IPS-18c (cell line): ENCODE data around the gene CSPG4.
A peak's percentile ranks its signal among the peaks of the same experiment; 100 is the strongest.
"Not testable (repeated sequence)": the region's sequence is repeated elsewhere in the genome, so short reads cannot be mapped to it uniquely, and the experiment has no call there.

Source experiments
- H3K4me3 ChIP-seq: 2 replicates; pipeline ENCODE4 v1.7.0; 2013; ENCODE audit warnings: low read depth, mild to moderate bottlenecking, low read length, moderate library complexity; ENCODE audit not compliant: insufficient read depth
- H3K9me3 ChIP-seq: one replicate; pipeline ENCODE4 v1.6.1; 2013; ENCODE audit warnings: mild to moderate bottlenecking, low read length, moderate library complexity; ENCODE audit not compliant: control insufficient read depth, insufficient read depth

CSPG4 gene, protein sequence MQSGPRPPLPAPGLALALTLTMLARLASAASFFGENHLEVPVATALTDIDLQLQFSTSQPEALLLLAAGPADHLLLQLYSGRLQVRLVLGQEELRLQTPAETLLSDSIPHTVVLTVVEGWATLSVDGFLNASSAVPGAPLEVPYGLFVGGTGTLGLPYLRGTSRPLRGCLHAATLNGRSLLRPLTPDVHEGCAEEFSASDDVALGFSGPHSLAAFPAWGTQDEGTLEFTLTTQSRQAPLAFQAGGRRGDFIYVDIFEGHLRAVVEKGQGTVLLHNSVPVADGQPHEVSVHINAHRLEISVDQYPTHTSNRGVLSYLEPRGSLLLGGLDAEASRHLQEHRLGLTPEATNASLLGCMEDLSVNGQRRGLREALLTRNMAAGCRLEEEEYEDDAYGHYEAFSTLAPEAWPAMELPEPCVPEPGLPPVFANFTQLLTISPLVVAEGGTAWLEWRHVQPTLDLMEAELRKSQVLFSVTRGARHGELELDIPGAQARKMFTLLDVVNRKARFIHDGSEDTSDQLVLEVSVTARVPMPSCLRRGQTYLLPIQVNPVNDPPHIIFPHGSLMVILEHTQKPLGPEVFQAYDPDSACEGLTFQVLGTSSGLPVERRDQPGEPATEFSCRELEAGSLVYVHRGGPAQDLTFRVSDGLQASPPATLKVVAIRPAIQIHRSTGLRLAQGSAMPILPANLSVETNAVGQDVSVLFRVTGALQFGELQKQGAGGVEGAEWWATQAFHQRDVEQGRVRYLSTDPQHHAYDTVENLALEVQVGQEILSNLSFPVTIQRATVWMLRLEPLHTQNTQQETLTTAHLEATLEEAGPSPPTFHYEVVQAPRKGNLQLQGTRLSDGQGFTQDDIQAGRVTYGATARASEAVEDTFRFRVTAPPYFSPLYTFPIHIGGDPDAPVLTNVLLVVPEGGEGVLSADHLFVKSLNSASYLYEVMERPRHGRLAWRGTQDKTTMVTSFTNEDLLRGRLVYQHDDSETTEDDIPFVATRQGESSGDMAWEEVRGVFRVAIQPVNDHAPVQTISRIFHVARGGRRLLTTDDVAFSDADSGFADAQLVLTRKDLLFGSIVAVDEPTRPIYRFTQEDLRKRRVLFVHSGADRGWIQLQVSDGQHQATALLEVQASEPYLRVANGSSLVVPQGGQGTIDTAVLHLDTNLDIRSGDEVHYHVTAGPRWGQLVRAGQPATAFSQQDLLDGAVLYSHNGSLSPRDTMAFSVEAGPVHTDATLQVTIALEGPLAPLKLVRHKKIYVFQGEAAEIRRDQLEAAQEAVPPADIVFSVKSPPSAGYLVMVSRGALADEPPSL (N-terminal part only)

DNA sequence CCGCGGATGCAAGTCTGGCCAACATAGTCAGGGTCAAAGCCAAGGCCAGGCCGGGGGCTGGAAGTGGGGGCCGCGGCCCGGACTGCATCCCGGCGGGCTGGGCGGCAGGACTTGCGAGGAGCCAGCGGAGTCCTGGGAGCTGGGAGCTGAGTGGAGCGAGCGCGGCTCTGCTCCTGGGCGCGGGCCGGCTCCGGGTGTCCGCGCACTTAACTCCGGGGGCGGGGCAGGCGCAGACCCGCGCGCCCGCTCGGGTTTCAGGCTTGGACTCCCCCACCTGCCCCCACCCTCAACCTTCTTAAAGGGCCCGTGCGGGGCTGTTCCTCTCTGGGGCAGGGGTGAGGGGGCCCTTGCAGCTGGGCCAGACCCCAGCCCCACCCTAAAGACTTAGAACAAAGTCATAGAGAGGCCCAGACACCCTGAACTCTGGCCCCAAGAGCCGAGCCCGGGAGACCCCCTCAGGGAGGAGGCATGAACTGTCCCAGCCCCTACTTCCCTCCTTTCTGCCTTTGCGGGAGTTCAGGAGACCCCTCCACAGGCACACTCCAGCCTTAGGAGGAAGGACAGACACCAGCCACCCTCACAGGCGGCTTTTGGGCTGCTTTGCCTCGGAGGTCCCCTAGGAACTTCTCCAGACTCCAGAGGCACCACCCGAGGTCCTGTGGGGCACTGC is at the start of gene CSPG4:
Gene CSPG4, minus strand, starts transcription at position 181 of the 670 bp plus-strand sequence. Its CDS starts 93 bp downstream, at position 88.
- Histone ChIP-seq H3K9me3 (no peaks in the 10 kb centered on the region), H3K4me3 (peak within 1 kb of the TSS; percentile 62)

DNA sequence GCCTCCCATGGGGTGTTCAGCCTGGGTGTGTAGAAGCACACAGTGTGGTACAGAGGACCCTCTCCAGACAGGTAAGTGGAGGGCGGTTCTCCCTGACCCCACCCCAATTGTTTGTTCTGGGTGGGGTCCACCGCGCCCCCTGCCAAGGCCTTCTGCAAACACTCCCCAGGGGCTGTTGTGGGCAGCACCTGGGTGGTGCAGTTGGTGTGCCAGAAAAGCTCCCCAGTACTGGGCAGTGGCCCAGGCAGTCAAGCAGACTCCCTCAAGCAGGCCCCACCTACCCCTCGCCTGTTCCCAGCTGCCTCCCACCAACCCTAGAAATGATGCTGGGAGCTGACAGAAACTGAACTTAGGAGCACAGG is 49.7 kb upstream of the CSPG4 start:
- H3K9me3 ChIP-seq, H3K4me3 ChIP-seq: not testable (repeated sequence)

DNA sequence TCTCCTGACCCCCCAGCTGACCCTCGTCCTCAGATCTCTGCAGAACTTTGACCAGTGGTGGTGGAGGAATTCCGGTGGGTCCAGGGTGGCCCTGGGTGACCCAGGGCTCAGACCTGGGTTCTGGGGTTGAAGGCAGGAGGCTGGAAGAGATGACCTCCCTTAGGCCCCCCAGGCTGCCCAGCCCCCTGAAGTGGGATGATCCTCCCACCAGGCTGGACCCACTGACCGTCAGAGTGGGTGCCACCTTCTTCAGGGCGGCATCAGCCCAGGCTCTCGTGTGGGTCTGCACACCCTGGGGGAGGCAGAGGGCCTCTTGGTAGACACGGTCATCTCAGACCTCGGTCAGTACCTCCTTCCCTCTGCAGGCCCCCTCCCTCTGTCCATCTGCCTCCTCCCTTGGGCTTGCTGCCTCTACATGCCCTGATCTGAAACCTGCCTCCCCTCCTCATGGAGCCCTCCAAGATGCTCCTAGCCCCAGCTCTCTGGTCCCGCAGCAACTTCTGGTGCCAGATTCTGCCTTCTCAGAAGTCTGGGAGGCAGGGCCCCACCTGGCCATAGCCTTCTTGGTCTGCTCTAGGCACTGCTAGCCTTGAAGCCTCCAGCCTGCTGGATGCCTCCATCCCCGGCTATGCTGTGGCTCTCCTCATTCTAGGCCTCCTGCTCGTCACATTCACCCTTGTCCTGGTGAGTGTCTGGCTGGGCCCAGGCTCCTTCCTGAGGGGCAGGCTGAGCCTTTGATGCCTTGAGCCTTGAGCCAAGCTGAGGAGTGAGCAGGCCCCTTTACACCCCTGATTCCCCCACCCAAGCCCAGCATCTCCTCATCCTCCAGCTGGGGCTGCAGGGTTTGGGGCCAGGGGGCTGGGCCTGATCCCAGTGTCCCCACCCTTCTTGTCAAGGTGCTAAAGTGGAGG is 49.1 kb upstream of the CSPG4 start:
- Histone ChIP-seq H3K4me3 (no peak overlapping the region), H3K9me3 (no peaks in the 10 kb centered on the region)

DNA sequence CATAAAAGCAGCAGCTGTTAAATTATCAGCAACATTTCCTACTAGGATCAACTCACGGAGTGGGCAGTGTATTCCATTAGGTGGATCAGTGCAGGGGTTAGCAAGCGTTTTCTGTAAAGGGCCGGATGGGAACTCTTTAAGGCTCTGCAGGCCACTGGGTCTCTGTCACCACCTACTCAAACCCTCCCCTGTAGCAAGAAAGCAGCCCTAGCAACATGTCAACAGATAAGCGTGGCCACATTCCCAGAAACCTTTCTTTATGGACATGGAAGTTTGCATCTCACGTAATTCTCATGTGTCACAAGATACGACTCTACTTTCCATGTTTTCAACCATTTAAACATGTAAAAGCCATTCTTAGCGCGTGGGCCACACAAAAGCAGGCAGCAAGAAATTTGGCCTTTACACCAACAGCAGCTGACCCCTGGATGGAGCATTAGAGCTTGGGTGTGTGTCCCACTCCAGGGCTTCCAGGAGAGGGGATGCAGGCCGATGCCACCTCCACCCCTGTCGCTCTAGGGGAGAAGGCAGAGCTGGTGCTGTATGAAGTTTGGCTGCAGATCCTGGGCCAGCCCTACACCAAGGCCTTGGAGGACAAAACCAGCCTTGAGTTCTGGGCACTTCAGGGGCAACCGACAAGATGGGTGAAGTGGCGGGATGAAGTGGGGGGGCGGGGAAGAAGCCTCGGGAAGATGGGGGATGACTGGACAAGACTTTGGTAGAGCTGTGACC is 48.2 kb upstream of the CSPG4 start:
- no peaks in the 10 kb centered on the region for H3K9me3 ChIP-seq
- no peak overlapping the region for H3K4me3 ChIP-seq

DNA sequence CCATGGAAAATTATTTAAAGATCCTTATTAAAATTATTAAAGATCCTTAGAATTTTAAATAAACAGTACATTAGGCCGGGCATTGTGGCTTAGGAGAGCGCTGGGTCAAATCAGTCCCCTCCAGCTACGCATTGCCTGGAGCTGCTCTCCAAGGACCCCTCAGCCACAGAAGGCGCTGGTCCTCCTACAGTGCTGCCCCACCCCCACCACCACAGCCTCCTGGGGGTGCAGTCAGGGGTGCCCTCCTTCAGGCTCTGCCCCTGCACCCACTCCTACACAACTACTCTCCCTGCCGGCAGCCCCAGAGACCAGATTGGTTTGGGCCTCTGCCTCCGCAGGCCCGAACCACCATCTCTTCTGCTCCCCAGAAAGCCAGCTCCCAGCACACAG is 47.5 kb upstream of the CSPG4 start:
- not testable (repeated sequence) for H3K9me3 ChIP-seq, H3K4me3 ChIP-seq

DNA sequence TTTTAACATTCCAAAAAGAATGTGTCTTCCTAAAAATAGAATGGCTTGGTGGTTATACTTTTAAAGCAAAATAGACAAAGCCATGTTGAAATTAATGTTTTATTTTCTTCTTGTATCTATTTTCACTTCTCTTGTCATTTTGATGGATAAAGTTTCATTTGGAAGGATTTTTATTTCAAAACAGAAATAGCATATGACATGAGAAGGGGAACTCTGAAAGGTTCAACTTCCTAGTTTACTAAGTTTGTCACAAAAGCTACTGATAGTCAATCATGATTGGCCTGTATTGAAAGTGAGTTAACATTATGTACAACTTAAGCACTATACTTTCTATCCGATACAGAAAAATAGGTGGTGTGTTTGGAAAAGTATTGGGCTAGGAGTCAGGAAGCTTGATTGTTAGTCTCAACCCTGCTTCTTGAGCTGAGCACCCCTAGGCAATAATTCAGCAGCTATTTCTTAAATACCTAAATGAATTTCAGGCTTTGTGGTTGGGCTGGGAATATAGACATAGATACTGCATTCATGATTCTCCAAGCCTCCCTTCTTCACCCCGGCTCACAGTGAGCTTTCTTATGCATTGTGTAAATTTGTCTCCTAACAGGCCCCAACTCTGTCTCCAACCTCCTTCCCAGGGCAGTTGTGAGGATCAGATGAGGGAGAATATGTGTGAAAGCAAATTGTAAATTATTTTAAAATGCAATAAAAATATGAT is 46.9 kb upstream of the CSPG4 start:
- H3K4me3 ChIP-seq: no peak overlapping the region
- H3K9me3 ChIP-seq: no peaks in the 10 kb centered on the region

DNA sequence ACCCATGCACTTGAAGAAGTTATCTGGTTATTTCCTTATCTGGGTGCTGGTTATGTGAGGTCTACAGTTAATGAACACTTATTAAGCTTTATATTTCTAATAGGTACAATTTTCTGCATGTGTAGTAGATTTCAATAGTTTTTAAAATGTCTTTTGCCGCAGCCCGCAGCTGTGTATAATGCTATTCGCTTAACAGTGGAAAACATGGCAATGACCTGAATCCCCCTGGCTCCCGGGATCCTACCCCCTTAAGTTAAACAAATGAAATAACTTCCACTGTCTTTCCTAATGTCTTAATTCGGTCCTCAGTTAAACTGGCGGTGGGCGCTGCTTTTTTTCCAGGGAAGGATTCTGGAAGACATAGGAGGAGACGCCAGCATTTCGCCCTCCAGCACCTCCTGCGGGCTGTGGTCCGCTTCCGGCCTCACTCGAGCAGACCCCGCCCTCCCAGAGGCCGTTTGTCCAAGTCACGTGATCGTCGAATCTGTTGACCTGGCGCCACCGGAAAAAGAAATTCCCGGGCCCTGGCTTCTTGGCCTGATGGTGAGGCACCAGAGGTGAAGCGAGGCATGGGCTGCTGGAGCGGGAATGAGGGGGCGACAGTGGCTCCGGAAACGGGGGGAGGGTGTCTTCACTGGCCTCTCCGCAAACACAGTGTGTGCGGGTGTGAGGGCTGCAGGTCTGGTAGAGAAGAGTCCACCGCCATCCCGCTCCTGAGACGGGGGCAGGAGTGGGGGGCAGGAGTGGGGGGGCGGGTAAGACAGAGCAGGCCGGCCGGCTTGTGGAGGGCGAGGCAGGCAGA is 45.6 kb upstream of the CSPG4 start:
- Histone ChIP-seq H3K9me3 (no peaks in the 10 kb centered on the region), H3K4me3 (peak overlapping the region; percentile 50; the same call in 1 of the 2 replicates)

DNA sequence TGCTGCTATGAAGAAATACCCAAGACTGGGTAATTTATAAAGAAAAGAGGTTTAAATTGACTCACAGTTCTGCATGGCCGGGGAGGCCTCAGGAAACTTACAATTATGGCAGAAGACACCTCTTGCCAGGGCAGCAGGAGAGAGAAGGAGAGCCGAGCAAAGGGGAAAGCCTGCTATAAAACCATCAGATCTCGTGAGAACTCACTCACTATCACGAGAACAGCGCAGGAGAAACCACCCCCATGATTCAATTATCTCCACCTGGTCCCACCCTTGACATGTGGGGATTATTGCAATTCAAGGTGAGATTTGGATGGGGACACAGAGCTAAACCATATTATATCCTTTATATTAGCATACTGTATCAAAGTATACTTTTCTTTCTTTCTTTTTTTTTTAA is 42.2 kb upstream of the CSPG4 start:
- not testable (repeated sequence) for H3K4me3 ChIP-seq, H3K9me3 ChIP-seq

DNA sequence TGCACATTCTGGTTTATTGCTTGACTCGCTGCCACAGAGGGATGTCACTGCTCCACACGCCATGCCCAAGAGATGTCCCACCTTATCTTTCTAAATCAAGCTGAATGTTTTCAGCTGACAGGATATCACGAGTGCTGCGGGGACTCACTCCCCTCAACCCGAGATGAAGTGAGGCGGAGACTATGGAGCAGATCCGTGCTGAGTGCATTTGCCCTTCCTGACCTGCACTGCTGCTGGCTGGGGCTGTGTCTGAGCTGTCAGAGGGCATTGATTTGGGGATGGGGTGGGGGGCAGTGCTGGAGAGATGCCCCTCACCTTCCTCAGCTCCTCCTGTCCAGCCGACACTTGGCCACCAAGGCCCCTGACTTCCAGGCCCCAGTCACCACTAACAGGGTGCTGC is 40.5 kb upstream of the CSPG4 start:
- Histone ChIP-seq H3K4me3 (no peak overlapping the region), H3K9me3 (peaks cover 2% of the 10 kb centered on the region)

DNA sequence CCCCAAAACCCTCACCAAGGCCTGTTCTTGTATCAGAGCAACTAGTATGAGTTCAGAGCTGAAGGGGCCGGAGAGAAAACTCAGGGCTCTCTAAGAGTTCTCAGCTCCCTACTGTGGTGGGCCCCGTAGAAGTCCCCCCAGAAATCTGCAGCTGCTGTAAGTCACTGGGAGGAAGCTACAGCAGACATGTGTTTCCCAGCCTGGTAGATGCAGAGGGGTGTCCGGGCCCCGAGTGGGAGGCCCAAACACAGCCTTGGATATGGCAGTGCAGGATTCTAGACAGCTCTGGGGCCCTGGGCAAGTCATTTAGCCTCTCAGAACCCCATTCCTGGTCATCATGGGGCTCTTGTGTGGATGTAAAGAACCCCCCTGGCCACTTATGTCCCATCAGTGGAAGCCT is 39.2 kb upstream of the CSPG4 start:
- H3K4me3 ChIP-seq: no peak overlapping the region
- peaks cover 2% of the 10 kb centered on the region for H3K9me3 ChIP-seq

DNA sequence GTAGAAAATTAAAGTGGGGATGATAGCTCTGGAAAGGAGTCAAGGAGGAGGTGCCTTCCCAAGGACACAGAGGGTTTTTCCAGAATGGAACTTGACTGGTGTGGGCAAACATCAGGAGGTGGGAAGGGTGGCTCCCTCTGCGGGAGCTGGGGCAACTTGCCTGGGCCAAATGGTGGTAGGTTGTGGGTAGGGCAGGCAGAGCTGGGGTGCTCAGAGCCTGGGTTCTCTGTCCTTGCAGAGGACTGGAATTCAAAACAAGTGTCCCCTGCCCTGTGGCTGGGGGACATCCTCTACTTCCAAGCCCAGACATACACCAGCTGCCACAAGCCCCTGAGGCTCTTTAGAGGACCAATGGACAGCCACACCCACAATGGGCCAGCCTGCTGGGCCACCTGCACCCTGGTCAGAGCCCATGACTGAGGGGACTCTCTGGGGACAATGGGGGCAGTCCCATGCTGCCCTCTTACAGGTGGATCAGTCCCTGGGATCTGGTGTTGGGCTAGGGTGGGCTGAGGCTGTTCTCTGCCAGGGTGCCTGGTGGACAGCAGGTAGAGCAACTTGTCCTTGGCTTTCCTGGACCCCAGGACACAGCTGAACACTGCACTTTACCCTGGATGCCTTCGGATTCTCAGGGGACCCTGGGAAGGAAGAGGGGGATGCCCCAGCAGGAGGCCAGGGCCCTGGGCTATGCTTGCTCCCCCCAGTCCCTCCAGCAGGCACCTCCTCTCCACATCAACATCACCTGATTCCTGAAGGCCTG is 38.6 kb upstream of the CSPG4 start:
- H3K4me3 ChIP-seq: no peak overlapping the region
- peaks cover 2% of the 10 kb centered on the region for H3K9me3 ChIP-seq

DNA sequence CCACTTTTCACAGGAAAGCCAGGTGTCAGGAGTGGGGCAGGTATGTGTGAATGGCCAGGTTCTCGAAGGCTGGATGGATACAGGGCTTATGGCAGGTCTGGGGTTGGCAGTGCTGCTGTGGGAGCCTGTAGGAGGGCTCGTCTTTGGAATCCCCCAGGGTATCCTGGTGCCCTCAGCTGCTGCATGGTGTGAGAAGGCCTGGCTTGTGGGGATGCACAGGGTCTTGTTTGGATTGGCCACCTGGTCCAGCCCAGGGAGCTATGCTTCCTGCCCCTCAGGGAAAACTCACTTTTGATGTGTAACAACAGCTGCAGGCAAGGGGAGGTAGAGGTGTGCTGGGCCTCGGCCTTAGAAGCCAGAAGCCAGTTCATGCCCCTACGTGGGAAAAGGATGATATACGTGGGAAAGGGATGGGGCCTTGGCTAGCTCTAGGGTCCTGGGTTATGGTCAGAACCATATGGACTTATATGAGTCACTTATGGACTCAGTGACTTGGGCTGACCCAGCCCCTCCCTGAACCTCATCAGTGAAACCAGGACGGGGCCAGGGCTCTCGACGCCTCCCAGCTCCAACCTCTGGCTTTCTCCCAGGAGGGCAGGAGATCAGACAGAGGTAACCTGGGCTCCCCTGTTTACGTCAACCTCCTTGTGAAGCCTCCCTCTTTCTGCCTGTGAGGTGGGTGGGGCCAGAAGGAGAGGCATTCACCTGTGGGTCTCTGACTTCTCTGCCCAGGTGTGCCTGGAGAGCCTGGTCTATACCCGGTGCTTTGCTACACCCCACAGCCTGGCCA is 37.8 kb upstream of the CSPG4 start:
- peaks cover 2% of the 10 kb centered on the region for H3K9me3 ChIP-seq
- no peak overlapping the region for H3K4me3 ChIP-seq

DNA sequence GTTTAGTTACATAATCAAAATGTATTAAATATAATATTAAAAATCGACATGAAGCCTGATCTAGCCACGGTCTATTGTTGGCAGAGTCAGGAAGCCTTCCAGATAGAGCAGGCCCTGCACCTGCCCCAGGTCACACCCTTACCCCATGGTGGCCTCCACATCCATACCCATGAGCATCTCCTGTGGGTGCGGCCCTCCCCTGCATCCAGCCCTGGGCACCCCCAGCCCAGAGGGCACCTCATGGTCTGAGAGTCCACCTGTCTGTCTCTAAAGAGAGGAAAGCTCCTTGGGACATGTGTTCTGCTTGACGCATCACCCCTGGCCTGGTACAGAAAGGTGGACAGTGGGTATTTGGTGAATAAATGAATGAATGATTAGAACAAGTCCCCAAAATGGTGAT is 37.2 kb upstream of the CSPG4 start:
- Histone ChIP-seq H3K9me3 (peaks cover 2% of the 10 kb centered on the region), H3K4me3 (no peak overlapping the region)
